CD4-positive, CD25-positive, alpha-beta regulatory T cell (primary cell): ENCODE data around the gene PER2. TPM values are rescaled to one million over a fixed set of nuclear protein-coding genes. Genes with fewer than 3 reads are reported as not detected.
"Not testable (repeated sequence)": the region's sequence is repeated elsewhere in the genome, so short reads cannot be mapped to it uniquely, and the experiment has no call there.

Source experiments
- ATAC-seq, 2 donors: fragments of 150-1000 bp; cut with Tn5 transposase; one replicate each; pipeline ENCODE4 v1.10.0; 2021; ENCODE audit warnings: low read depth in 2 of 2, moderate number of reproducible peaks in 2 of 2, moderate library complexity in 1 of 2
- DNase-seq, 3 donors: peaks; one replicate each; pipeline versions ENCODE4 v3.0.0 to v3.0.0-alpha.2; 2012 to 2022; ENCODE audit warnings: mixed read lengths in 1 of 3
- H3K27ac ChIP-seq: one replicate; pipeline ENCODE4 v1.7.0; 2013; ENCODE audit warnings: mild to moderate bottlenecking, low read length; ENCODE audit not compliant: insufficient read depth, poor library complexity, severe bottlenecking
- H3K27me3 ChIP-seq: one replicate; pipeline ENCODE4 v1.7.0; 2013; ENCODE audit warnings: low read length; ENCODE audit not compliant: control insufficient read depth, insufficient read depth
- H3K36me3 ChIP-seq: one replicate; pipeline ENCODE4 v1.7.0; 2013; ENCODE audit warnings: mild to moderate bottlenecking, low read length, moderate library complexity; ENCODE audit not compliant: control insufficient read depth, insufficient read depth
- H3K4me1 ChIP-seq: 2 replicates; pipeline ENCODE4 v1.7.0; 2013; ENCODE audit warnings: mild to moderate bottlenecking, low read length; ENCODE audit not compliant: insufficient read depth, control insufficient read depth, poor library complexity, severe bottlenecking
- H3K4me3 ChIP-seq: one replicate; pipeline ENCODE4 v1.7.0; 2013; ENCODE audit warnings: low read depth, mild to moderate bottlenecking, low read length, moderate library complexity
- H3K9me3 ChIP-seq, 2 experiments: 1 replicate in 1 of 2; 2 replicates in 1 of 2; pipeline ENCODE4 v1.7.0; 2013; ENCODE audit warnings: low read length in 2 of 2, mild to moderate bottlenecking in 1 of 2, moderate library complexity in 1 of 2; ENCODE audit not compliant: control insufficient read depth in 2 of 2
- H3K27ac Mint-ChIP-seq, 3 donors: one replicate each; pipeline ENCODE4 v1.8.0; 2020 to 2022; ENCODE audit warnings: mild to moderate bottlenecking in 3 of 3, mixed read lengths in 3 of 3, moderate library complexity in 2 of 3
- H3K27me3 Mint-ChIP-seq: one replicate; pipeline ENCODE4 v1.8.0; 2022; ENCODE audit warnings: mild to moderate bottlenecking, mixed read lengths
- H3K36me3 Mint-ChIP-seq: one replicate; pipeline ENCODE4 v1.8.0; 2020; ENCODE audit warnings: mixed read lengths
- H3K4me1 Mint-ChIP-seq, 4 donors: one replicate each; pipeline ENCODE4 v1.8.0; 2020 to 2022; ENCODE audit warnings: mixed read lengths in 4 of 4, mild to moderate bottlenecking in 1 of 4
- H3K4me3 Mint-ChIP-seq, 4 donors: one replicate each; pipeline ENCODE4 v1.8.0; 2020 to 2022; ENCODE audit warnings: mild to moderate bottlenecking in 4 of 4, mixed read lengths in 4 of 4, moderate library complexity in 3 of 4
- H3K9me3 Mint-ChIP-seq, 7 donors: one replicate each; pipeline ENCODE4 v1.8.0; 2020 to 2022; ENCODE audit warnings: mixed read lengths in 7 of 7, mild to moderate bottlenecking in 3 of 7, moderate library complexity in 2 of 7
- polyA plus RNA-seq, 4 donors: library from polyadenylated mRNA; unstranded; fragments of 300-500 nt; fragmentation: Illumina TruSeq; gene quantifications; one replicate each; pipeline ENCODE4 v1.2.3, GENCODE V29; 2021
- total RNA-seq: library from RNA; stranded (reverse); gene quantifications from one replicate; pipeline ENCODE4 v1.2.3, GENCODE V29; 2022

Gene PER2, protein sequence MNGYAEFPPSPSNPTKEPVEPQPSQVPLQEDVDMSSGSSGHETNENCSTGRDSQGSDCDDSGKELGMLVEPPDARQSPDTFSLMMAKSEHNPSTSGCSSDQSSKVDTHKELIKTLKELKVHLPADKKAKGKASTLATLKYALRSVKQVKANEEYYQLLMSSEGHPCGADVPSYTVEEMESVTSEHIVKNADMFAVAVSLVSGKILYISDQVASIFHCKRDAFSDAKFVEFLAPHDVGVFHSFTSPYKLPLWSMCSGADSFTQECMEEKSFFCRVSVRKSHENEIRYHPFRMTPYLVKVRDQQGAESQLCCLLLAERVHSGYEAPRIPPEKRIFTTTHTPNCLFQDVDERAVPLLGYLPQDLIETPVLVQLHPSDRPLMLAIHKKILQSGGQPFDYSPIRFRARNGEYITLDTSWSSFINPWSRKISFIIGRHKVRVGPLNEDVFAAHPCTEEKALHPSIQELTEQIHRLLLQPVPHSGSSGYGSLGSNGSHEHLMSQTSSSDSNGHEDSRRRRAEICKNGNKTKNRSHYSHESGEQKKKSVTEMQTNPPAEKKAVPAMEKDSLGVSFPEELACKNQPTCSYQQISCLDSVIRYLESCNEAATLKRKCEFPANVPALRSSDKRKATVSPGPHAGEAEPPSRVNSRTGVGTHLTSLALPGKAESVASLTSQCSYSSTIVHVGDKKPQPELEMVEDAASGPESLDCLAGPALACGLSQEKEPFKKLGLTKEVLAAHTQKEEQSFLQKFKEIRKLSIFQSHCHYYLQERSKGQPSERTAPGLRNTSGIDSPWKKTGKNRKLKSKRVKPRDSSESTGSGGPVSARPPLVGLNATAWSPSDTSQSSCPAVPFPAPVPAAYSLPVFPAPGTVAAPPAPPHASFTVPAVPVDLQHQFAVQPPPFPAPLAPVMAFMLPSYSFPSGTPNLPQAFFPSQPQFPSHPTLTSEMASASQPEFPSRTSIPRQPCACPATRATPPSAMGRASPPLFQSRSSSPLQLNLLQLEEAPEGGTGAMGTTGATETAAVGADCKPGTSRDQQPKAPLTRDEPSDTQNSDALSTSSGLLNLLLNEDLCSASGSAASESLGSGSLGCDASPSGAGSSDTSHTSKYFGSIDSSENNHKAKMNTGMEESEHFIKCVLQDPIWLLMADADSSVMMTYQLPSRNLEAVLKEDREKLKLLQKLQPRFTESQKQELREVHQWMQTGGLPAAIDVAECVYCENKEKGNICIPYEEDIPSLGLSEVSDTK (N-terminal part only)
- total RNA-seq, result 29.7 TPM
- polyA plus RNA-seq, result 1 to 10 TPM; 1.8 to 5.0 (median 3.3) TPM

DNA sequence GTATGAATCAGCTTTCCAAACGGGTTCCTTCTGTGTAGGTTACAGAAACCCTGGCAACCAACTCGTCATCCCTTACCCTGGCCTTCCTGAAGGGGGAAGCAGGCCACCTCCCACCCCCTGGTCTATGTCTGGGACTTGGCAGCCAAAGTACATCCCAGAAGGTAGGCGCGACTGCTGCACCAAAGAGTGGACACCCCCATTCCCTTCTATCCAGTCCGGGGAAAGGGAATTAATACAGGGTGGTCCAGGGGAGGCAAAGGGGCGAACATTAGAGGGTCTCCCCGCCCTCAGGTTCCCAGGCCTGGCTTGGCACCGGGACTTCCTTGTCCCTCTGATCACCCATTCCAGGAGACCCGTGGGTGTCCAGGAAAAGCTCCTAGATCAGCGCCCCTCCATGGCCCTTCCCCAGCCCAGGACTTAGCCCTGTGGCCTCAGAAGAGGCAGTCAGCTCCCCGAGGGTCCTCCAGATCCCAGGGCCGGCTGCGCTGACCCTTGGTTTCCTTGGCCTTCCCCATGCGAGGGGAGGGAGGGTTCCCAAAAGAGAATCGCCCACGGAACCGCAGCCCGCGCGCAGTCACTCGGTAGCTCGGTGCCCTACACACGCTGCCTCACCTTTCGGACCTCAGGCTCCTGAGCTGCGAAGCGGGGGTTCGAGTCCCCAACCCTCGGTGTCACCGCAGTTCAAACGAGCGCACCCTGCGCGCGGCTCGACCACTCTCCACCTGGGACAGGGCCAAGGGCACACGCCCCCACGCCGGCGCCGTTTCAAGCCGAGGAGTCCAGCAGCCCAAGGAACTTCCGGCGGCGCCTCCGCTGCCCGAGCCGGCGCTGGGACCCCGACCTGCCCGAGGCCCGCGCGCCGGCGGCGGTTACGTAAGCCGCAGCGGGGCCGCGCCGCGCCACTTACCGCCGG is at the start of gene PER2:
PER2 (minus strand) TSS at position 874 of the 913 bp plus-strand sequence. CDS start 10,674 bp downstream, outside the sequence.
- Histone ChIP-seq H3K4me1 (peaks cover 29% of the 10 kb centered on the region), H3K27ac (peak within 1 kb of the TSS; percentile 90), H3K36me3 (no peaks in the 10 kb centered on the region), H3K9me3 (no peaks in the 10 kb centered on the region), H3K4me3 (peak within 1 kb of the TSS; percentile 71), H3K27me3 (no peaks in the 10 kb centered on the region)
- Mint-ChIP-seq H3K4me1 (peaks cover 10 to 56% (median 34%) of the 10 kb centered on the region in 4 donors), H3K27ac (peak within 1 kb of the TSS; percentile 97 to 98 (median 97)), H3K36me3 (no peaks in the 10 kb centered on the region), H3K4me3 (peak within 1 kb of the TSS; percentile 93 to 99 (median 97)), H3K27me3 (no peaks in the 10 kb centered on the region), H3K9me3 (no peaks in the 10 kb centered on the region)
- DNase-seq (peak; percentile 10 to 14 (median 12)), ATAC-seq (peak; percentile 7 to 8)

DNA sequence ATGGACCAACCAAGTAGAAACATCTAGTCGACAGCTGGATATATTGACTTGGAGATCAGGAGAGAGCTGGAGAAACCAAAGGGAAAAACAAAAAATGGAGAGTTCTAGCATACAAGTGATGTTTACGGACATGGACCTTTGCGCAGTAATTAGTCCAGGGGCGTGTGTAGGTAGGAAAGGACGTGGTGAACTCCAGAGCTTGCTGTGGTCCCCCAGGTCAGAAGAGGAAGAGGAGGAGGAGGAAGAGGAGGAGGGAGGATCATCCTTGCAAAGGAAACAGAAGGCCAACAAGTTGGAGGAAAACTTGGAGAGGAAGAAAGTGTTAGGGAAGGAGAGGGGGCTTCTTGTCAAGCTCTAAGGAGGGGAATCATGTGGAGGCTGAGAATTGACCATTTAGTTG is 49.4 kb upstream of the PER2 start:
- H3K36me3 ChIP-seq, result peaks cover 5% of the 10 kb centered on the region
- H3K27ac Mint-ChIP-seq, result no peak overlapping the region

DNA sequence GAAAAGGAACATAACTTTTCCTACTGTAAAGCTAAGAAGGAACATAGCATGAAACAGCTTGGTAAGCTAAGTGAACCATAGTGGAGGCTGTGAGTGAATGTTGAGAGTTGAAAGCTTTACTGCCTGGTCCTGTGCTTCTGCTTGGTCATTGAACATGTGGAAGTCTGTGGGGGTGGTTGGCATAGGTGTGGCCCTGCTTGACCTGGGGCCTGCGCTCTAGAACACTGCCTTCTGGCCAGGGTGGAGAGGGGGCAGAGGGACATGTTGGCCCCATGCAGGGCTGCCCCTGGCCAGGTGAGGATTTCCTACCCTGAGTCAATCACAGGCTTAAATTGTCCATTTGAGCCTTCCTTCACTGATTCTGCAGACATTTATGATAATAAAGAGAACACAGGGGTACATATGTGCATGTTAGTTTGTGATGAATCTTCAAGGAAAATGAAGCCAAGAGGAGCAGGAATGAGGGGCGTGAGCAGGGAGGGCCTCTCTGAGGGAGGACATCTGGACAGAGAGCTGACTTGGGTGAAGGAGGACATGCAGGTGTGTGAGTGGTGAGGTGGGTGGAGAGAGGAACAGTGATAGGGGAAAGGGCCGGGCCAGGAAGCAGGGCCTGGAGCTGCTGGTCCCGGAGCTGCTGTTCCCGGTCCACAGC is 48.5 kb upstream of the PER2 start:
- peaks cover 0 to 5% (median 2%) of the 10 kb centered on the region in 4 donors for H3K4me1 Mint-ChIP-seq
- no peak overlapping the region for H3K4me3 Mint-ChIP-seq
- peaks cover 10% of the 10 kb centered on the region for H3K36me3 Mint-ChIP-seq
- peaks cover 5% of the 10 kb centered on the region for H3K36me3 ChIP-seq
- H3K27me3 Mint-ChIP-seq, result no peaks in the 10 kb centered on the region
- no peaks in the 10 kb centered on the region for H3K9me3 Mint-ChIP-seq
- H3K4me1 ChIP-seq, result no peaks in the 10 kb centered on the region
- H3K27me3 ChIP-seq, result no peaks in the 10 kb centered on the region
- DNase-seq (no peak), ATAC-seq (no peak)
- H3K4me3 ChIP-seq, result no peak overlapping the region
- H3K27ac Mint-ChIP-seq, result peak overlapping the region in 1 of 3 donors; percentile 75
- H3K27ac ChIP-seq, result no peak overlapping the region
- no peaks in the 10 kb centered on the region for H3K9me3 ChIP-seq

More for the DNA sequence above, 49.4 kb upstream of the PER2 start:
- Histone ChIP-seq H3K27ac (no peak overlapping the region), H3K4me1 (no peaks in the 10 kb centered on the region), H3K9me3 (no peaks in the 10 kb centered on the region), H3K27me3 (no peaks in the 10 kb centered on the region), H3K4me3 (no peak overlapping the region)
- H3K9me3 Mint-ChIP-seq, result no peaks in the 10 kb centered on the region
- H3K4me1 Mint-ChIP-seq, result peaks cover 0 to 5% (median 2%) of the 10 kb centered on the region in 4 donors
- no peak overlapping the region for H3K4me3 Mint-ChIP-seq
- ATAC-seq, result no peak
- no peaks in the 10 kb centered on the region for H3K27me3 Mint-ChIP-seq
- no peak for DNase-seq
- peaks cover 10% of the 10 kb centered on the region for H3K36me3 Mint-ChIP-seq

DNA sequence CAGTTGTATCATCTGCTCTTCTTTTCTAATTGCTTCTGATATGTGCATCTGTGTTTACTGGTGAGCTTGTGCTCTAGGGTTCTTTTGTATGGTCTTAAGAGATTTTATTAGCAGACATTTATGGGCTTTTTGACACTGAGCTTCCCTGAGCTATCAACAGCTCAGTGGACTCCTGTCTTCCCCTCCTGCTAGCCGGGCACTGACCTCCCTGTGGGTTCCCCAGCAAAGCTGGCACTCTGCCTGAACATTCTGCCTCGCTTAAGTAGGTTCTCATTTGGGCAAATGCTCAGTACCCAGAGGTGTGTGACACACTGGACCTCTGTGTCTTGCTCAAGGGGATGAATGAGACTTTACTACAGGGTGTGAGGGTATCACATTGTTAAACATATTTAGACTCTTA is 47.7 kb upstream of the PER2 start:
- H3K4me3 ChIP-seq, result no peak overlapping the region
- no peak overlapping the region for H3K4me3 Mint-ChIP-seq
- H3K9me3 ChIP-seq, result no peaks in the 10 kb centered on the region
- no peaks in the 10 kb centered on the region for H3K9me3 Mint-ChIP-seq
- H3K36me3 Mint-ChIP-seq, result peaks cover 10% of the 10 kb centered on the region
- ATAC-seq, result no peak
- H3K36me3 ChIP-seq, result peaks cover 5% of the 10 kb centered on the region
- no peak overlapping the region for H3K27ac Mint-ChIP-seq
- no peak overlapping the region for H3K27ac ChIP-seq
- peaks cover 0 to 5% (median 2%) of the 10 kb centered on the region in 4 donors for H3K4me1 Mint-ChIP-seq
- H3K4me1 ChIP-seq, result no peaks in the 10 kb centered on the region
- no peak for DNase-seq
- H3K27me3 Mint-ChIP-seq, result no peaks in the 10 kb centered on the region
- H3K27me3 ChIP-seq, result no peaks in the 10 kb centered on the region

DNA sequence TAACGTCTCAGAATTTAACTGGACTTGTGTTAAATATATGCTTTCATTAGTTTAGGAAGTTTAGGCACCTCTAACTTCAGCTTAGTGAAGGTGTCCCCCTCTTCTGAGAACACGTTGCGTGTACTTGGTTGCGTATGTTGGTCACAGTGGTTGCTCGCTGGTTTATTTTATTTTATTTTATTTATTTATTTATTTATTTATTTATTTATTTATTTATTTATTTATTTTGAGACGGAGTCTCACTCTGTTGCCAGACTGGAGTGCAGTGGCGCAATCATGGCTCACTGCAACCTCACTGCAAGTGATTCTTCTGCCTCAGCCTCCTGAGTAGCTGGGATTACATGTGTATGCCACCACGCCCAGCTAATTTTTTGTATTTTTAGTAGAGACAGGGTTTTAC is 47.2 kb upstream of the PER2 start:
- H3K36me3 Mint-ChIP-seq, result peaks cover 10% of the 10 kb centered on the region
- not testable (repeated sequence) for H3K4me1 ChIP-seq, H3K4me1 Mint-ChIP-seq, H3K9me3 Mint-ChIP-seq, H3K4me3 ChIP-seq, H3K27me3 Mint-ChIP-seq, DNase-seq, ATAC-seq, H3K36me3 ChIP-seq, H3K27ac Mint-ChIP-seq, H3K27ac ChIP-seq, H3K27me3 ChIP-seq, H3K9me3 ChIP-seq
- peak overlapping the region in 1 of 4 donors; percentile 58 for H3K4me3 Mint-ChIP-seq

DNA sequence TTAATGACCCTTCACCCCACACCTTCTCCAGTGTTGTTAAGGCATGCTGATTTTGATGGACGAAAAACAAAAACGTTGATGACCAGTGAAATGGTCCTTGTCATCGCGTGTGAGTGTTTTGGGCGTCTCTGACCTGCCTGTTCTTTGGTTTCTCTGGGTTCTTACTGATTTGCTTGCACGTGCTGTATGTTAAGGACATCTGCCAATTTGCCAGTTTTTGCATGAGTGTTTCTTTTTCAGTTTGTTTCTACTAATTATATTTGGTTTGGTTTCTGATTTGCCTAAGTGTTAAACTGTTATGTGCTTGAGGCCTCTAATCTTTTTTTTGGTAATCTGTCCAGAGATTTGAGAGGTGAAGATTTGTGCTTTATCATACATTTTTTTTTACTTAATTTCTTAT is 46.5 kb upstream of the PER2 start:
- no peaks in the 10 kb centered on the region for H3K9me3 ChIP-seq
- no peaks in the 10 kb centered on the region for H3K27me3 Mint-ChIP-seq
- DNase-seq, result no peak
- no peak for ATAC-seq
- H3K4me1 Mint-ChIP-seq, result peaks cover 0 to 6% (median 2%) of the 10 kb centered on the region in 4 donors
- peaks cover 12% of the 10 kb centered on the region for H3K36me3 Mint-ChIP-seq
- H3K27ac ChIP-seq, result no peak overlapping the region
- no peak overlapping the region for H3K27ac Mint-ChIP-seq
- no peak overlapping the region for H3K4me3 Mint-ChIP-seq
- no peak overlapping the region for H3K4me3 ChIP-seq
- no peaks in the 10 kb centered on the region for H3K4me1 ChIP-seq
- peaks cover 8% of the 10 kb centered on the region for H3K36me3 ChIP-seq
- no peaks in the 10 kb centered on the region for H3K27me3 ChIP-seq
- no peaks in the 10 kb centered on the region for H3K9me3 Mint-ChIP-seq
